22Rv1 (cell line): ENCODE measurements around the gene ALDH9A1.
"Not testable (repeated sequence)": the region's sequence is repeated elsewhere in the genome, so short reads cannot be mapped to it uniquely, and the experiment has no call there.

Source experiments
- H3K27ac ChIP-seq: fragments of 450-650 bp; 2 replicates; pipeline ENCODE4 v1.5.1; 2017
- CTCF ChIP-seq: fragments of 450-650 bp; IDR thresholded peaks from 2 replicates; pipeline ENCODE4 v1.5.1; 2017; ENCODE audit warnings: mild to moderate bottlenecking
- ZFX ChIP-seq: fragments of 450-650 bp; IDR thresholded peaks from 2 replicates; pipeline ENCODE4 v1.6.1; 2017; ENCODE audit warnings: antibody characterized with exemption, borderline replicate concordance

Gene ALDH9A1

DNA sequence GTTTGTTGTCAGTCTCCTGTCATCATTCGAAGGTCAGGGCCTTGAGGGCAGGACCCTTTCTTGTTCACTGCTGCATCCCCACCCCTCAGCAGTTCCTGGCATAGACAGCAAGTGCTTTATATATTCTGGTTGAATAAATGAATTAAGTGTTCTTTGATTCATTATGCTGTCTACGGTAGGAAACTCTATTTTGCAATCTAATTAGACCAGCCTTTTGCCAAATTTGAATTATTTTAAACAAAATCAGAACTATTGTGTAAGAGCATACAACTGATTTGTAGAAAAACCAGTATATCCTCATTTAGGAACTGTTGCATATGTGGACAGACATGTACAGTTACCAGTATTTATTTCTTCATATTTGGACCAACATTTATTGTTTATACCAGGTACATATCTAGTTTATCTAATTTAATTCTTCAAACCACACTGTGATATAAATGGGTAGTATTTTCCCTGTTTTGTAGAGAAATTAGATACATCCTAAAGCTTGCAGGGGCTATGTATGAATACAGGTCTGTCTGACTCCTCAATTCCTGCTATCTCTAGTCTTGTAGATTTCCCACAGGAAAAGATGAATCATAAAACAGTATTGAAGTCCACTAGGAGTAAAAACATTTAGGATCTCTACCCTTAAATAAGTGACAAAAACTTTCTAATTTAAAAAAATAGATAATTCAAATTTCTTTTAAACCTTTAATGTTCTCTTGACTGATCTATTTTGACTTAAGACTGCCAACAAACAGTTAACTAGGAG, 57.0 kb downstream of the ALDH9A1 start:
- H3K27ac ChIP-seq = no peak overlapping the region
- no peak for TF ChIP-seq ZFX
- no peak for TF ChIP-seq CTCF

DNA sequence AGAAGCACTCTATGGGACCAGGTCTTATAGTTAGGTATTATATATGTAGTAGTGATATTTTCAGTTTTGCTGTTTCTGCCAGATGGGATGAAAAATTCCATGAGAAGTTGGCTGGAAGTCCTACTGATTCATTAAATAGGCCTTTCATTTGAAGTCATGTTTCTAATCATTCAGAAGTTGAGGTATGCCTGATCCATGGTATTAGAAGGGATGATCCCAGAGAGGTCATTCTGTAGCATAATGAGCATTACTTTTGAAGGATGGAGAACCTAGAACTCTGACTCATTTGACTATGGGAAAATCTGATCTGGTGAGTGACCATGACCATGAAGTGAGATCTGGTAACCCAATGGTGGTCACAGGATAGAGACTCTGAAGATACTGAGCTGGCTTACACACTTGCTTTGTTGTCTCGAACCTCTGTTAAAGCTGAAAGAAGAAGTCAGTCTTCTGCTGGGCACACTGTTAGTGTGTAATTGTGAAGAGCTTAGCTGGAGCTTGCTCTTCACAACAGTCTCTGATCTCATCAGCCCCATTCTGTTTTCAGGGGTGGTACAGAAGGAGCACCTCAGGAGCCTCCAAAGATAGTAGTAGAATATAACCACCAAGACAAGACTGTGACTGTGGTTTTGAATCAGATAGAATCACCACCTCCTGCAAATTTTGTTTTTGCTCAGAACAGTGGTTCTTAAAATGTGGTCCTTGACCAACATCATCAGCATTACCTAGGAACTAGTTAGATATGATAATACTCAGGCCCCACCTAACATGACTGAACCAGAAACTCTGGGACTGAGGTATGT, 58.3 kb downstream of the ALDH9A1 start:
- TF ChIP-seq ZFX = no peak
- no peak for TF ChIP-seq CTCF
- no peak overlapping the region for H3K27ac ChIP-seq

- not testable (repeated sequence) for H3K27ac ChIP-seq
These were observed 60.2 kb downstream of the ALDH9A1 start for GRCh38 chr1:165638211-165638610.

DNA sequence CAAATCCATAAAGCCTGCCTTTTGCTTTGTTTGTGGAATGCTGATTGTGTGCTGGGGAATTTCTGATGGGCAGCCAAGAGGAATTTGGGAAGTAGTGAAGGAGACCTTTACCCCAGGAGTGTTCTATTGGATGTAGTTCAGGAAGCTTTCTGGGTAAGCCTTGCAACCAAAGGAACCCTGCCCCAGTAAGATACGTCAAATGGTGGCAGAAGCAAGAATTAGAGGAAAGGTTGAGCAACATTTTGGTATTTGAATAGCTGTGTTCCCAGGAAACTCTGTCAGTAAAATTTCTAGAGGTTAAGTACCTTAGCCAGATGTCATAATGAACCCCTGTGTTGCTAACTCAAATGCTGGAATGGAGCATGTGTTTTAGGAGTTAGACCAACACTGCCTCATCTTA, 60.9 kb downstream of the ALDH9A1 start:
- H3K27ac ChIP-seq = no peak overlapping the region
- TF ChIP-seq ZFX = no peak
- no peak for TF ChIP-seq CTCF

DNA sequence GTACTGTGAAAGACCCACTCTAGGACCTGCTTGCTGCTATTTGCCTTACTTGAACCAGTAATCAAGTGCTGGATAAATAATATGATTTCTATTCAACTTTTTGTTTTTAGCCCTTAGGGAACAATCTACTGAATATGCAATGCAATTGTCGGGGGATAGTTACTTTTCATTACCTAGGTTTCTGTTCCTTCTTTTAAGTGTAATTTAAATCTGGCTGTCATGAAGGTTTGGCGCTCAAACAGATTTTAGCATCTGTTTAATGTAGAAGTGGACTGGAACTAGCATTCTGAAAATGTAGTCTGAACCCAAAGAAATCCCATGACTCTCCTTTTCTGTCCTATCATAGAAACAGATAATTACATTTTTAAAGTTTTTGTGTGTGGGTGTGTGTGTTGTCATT, 62.5 kb downstream of the ALDH9A1 start:
- H3K27ac ChIP-seq = no peak overlapping the region
- no peak for TF ChIP-seq ZFX
- no peak for TF ChIP-seq CTCF

DNA sequence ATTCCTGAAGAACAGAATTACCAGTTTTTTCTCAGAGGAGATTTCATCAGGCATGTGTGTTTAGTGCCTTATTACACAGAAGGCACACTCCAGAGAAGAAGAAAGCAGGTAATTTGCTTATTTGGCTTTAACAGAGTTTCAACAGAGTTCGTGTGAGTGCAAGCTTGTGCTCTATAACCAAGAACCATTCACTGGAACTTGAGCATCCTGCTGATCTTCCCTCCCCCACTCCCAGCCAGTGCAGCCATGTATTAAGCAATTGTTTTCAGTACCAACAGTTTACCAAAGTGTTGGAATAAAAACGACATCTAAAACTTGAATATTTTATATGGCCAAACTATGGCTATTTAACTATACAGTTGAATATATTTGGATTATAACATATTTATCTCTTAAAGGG, 63.0 kb downstream of the ALDH9A1 start:
- TF ChIP-seq CTCF = no peak
- TF ChIP-seq ZFX = no peak
- no peak overlapping the region for H3K27ac ChIP-seq

GRCh38 chr1:165634154-165634921, 64.0 kb downstream of the ALDH9A1 start:
- TF ChIP-seq CTCF (no peak), ZFX (no peak)
- no peak overlapping the region for H3K27ac ChIP-seq
